H1 (cell line): ENCODE measurements around the gene KRT14. TPM values are rescaled to one million over a fixed set of nuclear protein-coding genes. Genes with fewer than 3 reads are reported as not detected.

Source experiments
- CTCF ChIA-PET: fragments of 300-600 bp; sonication (Branson Sonifier 250); formaldehyde crosslinking; loops from one replicate; lab custom pipeline; 2021; ENCODE audit not compliant: partially characterized antibody; lab: Charles Lee
- POLR2A ChIA-PET: fragments of 300-600 bp; sonication (Branson Sonifier 250); formaldehyde crosslinking; loops from one replicate; lab custom pipeline; 2021; ENCODE audit warnings: inconsistent platforms; ENCODE audit not compliant: partially characterized antibody; lab: Charles Lee
- DNase-seq, 2 experiments: peaks; one replicate each; pipeline versions ENCODE4 v3.0.0 to v3.0.0-alpha.2; 2010 to 2022; ENCODE audit warnings: low spot score in 2 of 2, low read depth in 1 of 2, mixed read lengths in 1 of 2
- FAIRE-seq: peaks from 2 replicates; lab custom pipeline; 2011; peaks lifted over from hg19 to GRCh38; lab: Jason Lieb, UNC
- H2AFZ ChIP-seq: 2 replicates; pipeline ENCODE4 v1.8.1; 2012; ENCODE audit warnings: low read length, inconsistent platforms
- H2AK5ac ChIP-seq: 2 replicates; pipeline ENCODE4 v1.6.1; 2013; ENCODE audit warnings: low read depth, low read length
- H2BK120ac ChIP-seq: replicated peaks from 2 replicates; pipeline ENCODE3; 2013; ENCODE audit warnings: low read depth, low read length, inconsistent platforms
- H2BK12ac ChIP-seq: 2 replicates; pipeline ENCODE4 v1.6.1; 2013; ENCODE audit warnings: low read depth, low read length
- H2BK15ac ChIP-seq: 2 replicates; pipeline ENCODE4 v1.6.1; 2013; ENCODE audit warnings: low read length
- H2BK20ac ChIP-seq: 2 replicates; pipeline ENCODE4 v1.6.1; 2013; ENCODE audit warnings: low read length
- H2BK5ac ChIP-seq: 2 replicates; pipeline ENCODE4 v1.6.1; 2013; ENCODE audit warnings: low read depth, low read length
- H3K14ac ChIP-seq: 2 replicates; pipeline ENCODE4 v1.6.1; 2013; ENCODE audit warnings: inconsistent platforms; ENCODE audit not compliant: insufficient read length
- H3K18ac ChIP-seq: 2 replicates; pipeline ENCODE4 v1.6.1; 2013; ENCODE audit warnings: low read length; ENCODE audit errors: extremely low read depth
- H3K23ac ChIP-seq: 2 replicates; pipeline ENCODE4 v1.6.1; 2013; ENCODE audit warnings: inconsistent platforms; ENCODE audit not compliant: insufficient read length
- H3K23me2 ChIP-seq: 2 replicates; pipeline ENCODE4 v1.6.1; 2013; ENCODE audit warnings: low read depth, low read length
- H3K27ac ChIP-seq: 2 replicates; pipeline ENCODE4 v1.6.1; 2011; ENCODE audit warnings: low read depth, low read length, inconsistent platforms
- H3K27me3 ChIP-seq, 4 experiments: replicated peaks in 1 of 4; 1 replicate in 1 of 4; 2 replicates in 3 of 4; pipeline versions ENCODE4 v1.6.1 to v1.8.1; 2011 to 2013; ENCODE audit warnings: low read length in 3 of 4, mild to moderate bottlenecking in 3 of 4, inconsistent platforms in 2 of 4, mixed read lengths in 2 of 4, moderate library complexity in 1 of 4; ENCODE audit not compliant: control insufficient read depth in 3 of 4, insufficient read depth in 3 of 4; ENCODE audit errors: extremely low read depth in 1 of 4
- H3K36me3 ChIP-seq, 4 experiments: 2 replicates each; pipeline versions ENCODE4 v1.6.1 to v1.8.1; 2011 to 2013; ENCODE audit warnings: mild to moderate bottlenecking in 4 of 4, low read length in 3 of 4, moderate library complexity in 2 of 4, control low read depth in 1 of 4, inconsistent platforms in 1 of 4; ENCODE audit not compliant: insufficient read depth in 4 of 4, control insufficient read depth in 2 of 4
- H3K4ac ChIP-seq: replicated peaks from 2 replicates; pipeline ENCODE3; 2013; ENCODE audit warnings: low read length, low read depth, mixed read lengths, inconsistent platforms; ENCODE audit not compliant: insufficient read length
- H3K4me1 ChIP-seq, 4 experiments: replicated peaks in 1 of 4; 1 replicate in 1 of 4; 2 replicates in 3 of 4; pipeline versions ENCODE4 v1.6.1 to v1.8.1; 2011 to 2013; ENCODE audit warnings: low read length in 3 of 4, inconsistent platforms in 2 of 4, mixed read lengths in 1 of 4; ENCODE audit not compliant: insufficient read depth in 4 of 4, control insufficient read depth in 3 of 4
- H3K4me2 ChIP-seq, 2 experiments: 2 replicates each; pipeline versions ENCODE4 v1.6.1 to v1.8.1; 2011 to 2013; ENCODE audit warnings: low read depth in 2 of 2, low read length in 2 of 2, control low read depth in 1 of 2, inconsistent platforms in 1 of 2, mild to moderate bottlenecking in 1 of 2; ENCODE audit not compliant: insufficient read depth in 1 of 2
- H3K4me3 ChIP-seq, 4 experiments: fragments of 200-600, 300-600 bp in 1 of 4; sonication (generic), shearing (Covaris generic), sonication (Bioruptor Twin) in 1 of 4; 2 replicates each; pipeline versions ENCODE4 v1.5.1 to v1.8.1; 2011 to 2016; ENCODE audit warnings: low read length in 4 of 4, low read depth in 3 of 4, control low read depth in 2 of 4, inconsistent platforms in 2 of 4, mild to moderate bottlenecking in 2 of 4, mixed read lengths in 1 of 4, moderate library complexity in 1 of 4; ENCODE audit not compliant: insufficient read depth in 2 of 4; ENCODE audit errors: extremely low read depth in 1 of 4
- H3K56ac ChIP-seq: replicated peaks from 2 replicates; pipeline ENCODE3; 2013; ENCODE audit warnings: low read depth, mild to moderate bottlenecking, mixed read lengths, low read length, inconsistent platforms; ENCODE audit not compliant: insufficient read length
- H3K79me1 ChIP-seq: 2 replicates; pipeline ENCODE4 v1.6.1; 2013; ENCODE audit warnings: low read depth, low read length, control low read depth
- H3K79me2 ChIP-seq, 2 experiments: 2 replicates each; pipeline versions ENCODE4 v1.6.1 to v1.8.1; 2012 to 2013; ENCODE audit warnings: low read length in 2 of 2, mild to moderate bottlenecking in 2 of 2, inconsistent platforms in 1 of 2; ENCODE audit not compliant: insufficient read depth in 2 of 2, control insufficient read depth in 1 of 2
- H3K9ac ChIP-seq, 4 experiments: replicated peaks in 1 of 4; 1 replicate in 1 of 4; 2 replicates in 3 of 4; pipeline versions ENCODE4 v1.6.1 to v1.8.1; 2011 to 2013; ENCODE audit warnings: low read depth in 3 of 4, low read length in 3 of 4, control low read depth in 2 of 4, mild to moderate bottlenecking in 2 of 4, moderate library complexity in 2 of 4, inconsistent platforms in 1 of 4; ENCODE audit errors: extremely low read depth in 1 of 4
- H3K9me3 ChIP-seq, 2 experiments: 2 replicates each; pipeline versions ENCODE4 v1.6.1 to v1.8.1; 2012 to 2013; ENCODE audit warnings: mild to moderate bottlenecking in 2 of 2, moderate library complexity in 2 of 2, control low read depth in 1 of 2, inconsistent platforms in 1 of 2, low read depth in 1 of 2, low read length in 1 of 2, mixed read lengths in 1 of 2; ENCODE audit not compliant: insufficient read depth in 2 of 2
- H4K20me1 ChIP-seq, 2 experiments: replicated peaks in 1 of 2; 2 replicates each; pipeline versions ENCODE3 to v1.8.1; 2011 to 2013; ENCODE audit warnings: inconsistent platforms in 2 of 2, low read length in 2 of 2, mild to moderate bottlenecking in 1 of 2; ENCODE audit not compliant: insufficient read depth in 2 of 2, control insufficient read depth in 1 of 2
- H4K5ac ChIP-seq: 2 replicates; pipeline ENCODE4 v1.6.1; 2013; ENCODE audit warnings: low read length, low read depth, mixed read lengths, inconsistent platforms; ENCODE audit not compliant: insufficient read length
- H4K8ac ChIP-seq: 2 replicates; pipeline ENCODE4 v1.8.0; 2013; ENCODE audit warnings: mild to moderate bottlenecking, moderate library complexity, low read length, inconsistent platforms; ENCODE audit not compliant: insufficient read depth; ENCODE audit errors: extremely low read depth
- H4K91ac ChIP-seq: replicated peaks from 2 replicates; pipeline ENCODE3; 2013; ENCODE audit warnings: low read length, mixed read lengths, inconsistent platforms; ENCODE audit not compliant: insufficient read length
- TEAD4 ChIP-seq: IDR thresholded peaks from 2 replicates; pipeline ENCODE4 v1.6.1; 2012; ENCODE audit warnings: low read depth, low read length, inconsistent platforms, mixed read lengths
- WGBS, 2 experiments: shearing (Covaris generic) in 1 of 2; methylation state at CpG; one replicate each; pipeline versions ENCODE4 v1.1.6 to v1.1.7; 2013 to 2015; ENCODE audit warnings: low lambda C conversion rate in 2 of 2, mixed read lengths in 2 of 2, inconsistent platforms in 1 of 2, low coverage in 1 of 2, missing lambda C conversion rate in 1 of 2; ENCODE audit not compliant: insufficient replicate concordance in 2 of 2, insufficient coverage in 1 of 2, insufficient read length in 1 of 2; ENCODE audit errors: extremely low coverage in 1 of 2, missing lambda C conversion rate in 1 of 2; 5-methylcytosine and 5-hydroxymethylcytosine counted together
- polyA plus RNA-seq, 7 experiments: library from polyadenylated mRNA; depleted of rRNA in 3 of 7; stranded (reverse) in 5 of 7; unstranded in 2 of 7; fragments of >200 nt in 5 of 7; fragments of 200-250 nt in 2 of 7; gene quantifications; 1 replicate in 5 of 7; 2 replicates in 1 of 7; 4 replicates in 1 of 7; pipeline versions ENCODE4 v1.2.1 to v1.2.3, GENCODE V29; 2011 to 2013; ENCODE audit warnings: missing spikeins in 2 of 7, mixed read lengths in 2 of 7
- total RNA-seq: library from RNA; stranded (reverse); fragmentation: NEBNext Ultra II Directional; extraction: Animal tissue kit (Norgen Biotek cat#: 25700); gene quantifications from 2 replicates; pipeline ENCODE4 v1.2.1, GENCODE V29; 2021
- TF ChIP-seq, protein P1 (sequence below), 3 experiments: IDR thresholded peaks; 1 replicate in 2 of 3; 2 replicates in 1 of 3; pipeline versions ENCODE4 v1.5.1 to v1.6.1; 2011; ENCODE audit warnings: low read length in 3 of 3, mild to moderate bottlenecking in 3 of 3, inconsistent platforms in 2 of 3, low read depth in 1 of 3, moderate library complexity in 1 of 3; ENCODE audit not compliant: insufficient read depth in 1 of 3; ENCODE audit errors: control extremely low read depth in 1 of 3

Gene KRT14
- total and polyA plus RNA-seq, 2 of the 8 experiments (the other 6 are each of a cell fraction or from before 2014, with no cell fraction given): 0.35 TPM; not detected in 1

GRCh38 chr17:41539071-41539492 is 47.6 kb downstream of the KRT14 start:
- TF ChIP-seq, protein P1, sequence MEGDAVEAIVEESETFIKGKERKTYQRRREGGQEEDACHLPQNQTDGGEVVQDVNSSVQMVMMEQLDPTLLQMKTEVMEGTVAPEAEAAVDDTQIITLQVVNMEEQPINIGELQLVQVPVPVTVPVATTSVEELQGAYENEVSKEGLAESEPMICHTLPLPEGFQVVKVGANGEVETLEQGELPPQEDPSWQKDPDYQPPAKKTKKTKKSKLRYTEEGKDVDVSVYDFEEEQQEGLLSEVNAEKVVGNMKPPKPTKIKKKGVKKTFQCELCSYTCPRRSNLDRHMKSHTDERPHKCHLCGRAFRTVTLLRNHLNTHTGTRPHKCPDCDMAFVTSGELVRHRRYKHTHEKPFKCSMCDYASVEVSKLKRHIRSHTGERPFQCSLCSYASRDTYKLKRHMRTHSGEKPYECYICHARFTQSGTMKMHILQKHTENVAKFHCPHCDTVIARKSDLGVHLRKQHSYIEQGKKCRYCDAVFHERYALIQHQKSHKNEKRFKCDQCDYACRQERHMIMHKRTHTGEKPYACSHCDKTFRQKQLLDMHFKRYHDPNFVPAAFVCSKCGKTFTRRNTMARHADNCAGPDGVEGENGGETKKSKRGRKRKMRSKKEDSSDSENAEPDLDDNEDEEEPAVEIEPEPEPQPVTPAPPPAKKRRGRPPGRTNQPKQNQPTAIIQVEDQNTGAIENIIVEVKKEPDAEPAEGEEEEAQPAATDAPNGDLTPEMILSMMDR (IDR thresholded peaks at IDR 0.05; ENCODE audit: control extremely low read depth in 1 of 3, insufficient read depth in 1 of 3, low read depth in 1 of 3, low read length in 3 of 3): no peak
- TF ChIP-seq TEAD4: peak; percentile 52
- H3K4me3 ChIP-seq: no peak overlapping the region
- peak overlapping the region; percentile 52; the same call in 1 of the 2 replicates for H2BK5ac ChIP-seq
- no peak overlapping the region for H3K4ac ChIP-seq
- H2BK12ac ChIP-seq: peak overlapping the region; percentile 71
- H2BK20ac ChIP-seq: peak overlapping the region; percentile 93; the same call in 1 of the 2 replicates
- H3K14ac ChIP-seq: no peak overlapping the region
- H3K23ac ChIP-seq: no peak overlapping the region
- ChIA-PET POLR2A (interaction anchor here (16.2 kb wide), 1 partner anchor 13 kb away, joined by 293 read pairs; the partner anchor contains the start of gene KRT19), CTCF (interaction anchor here (0.7 to 15.1 kb wide), 3 partner anchors 10 to 89 kb away, joined by 3 to 427 read pairs (median 48); partner anchors contain the start of genes KRT13, KRT35 and KRT36)
- peak overlapping the region in 1 of 2 experiments; percentile 26; a peak in 1 of 4 replicates for H3K4me2 ChIP-seq
- WGBS, 2 experiments: 75% methylated on average over 5 of the region's 5 CpGs; no CpG with 5 or more reads in 1 of the 2 experiments
- H3K18ac ChIP-seq: peak overlapping the region; percentile 71
- H2BK120ac ChIP-seq: no peak overlapping the region
- no peaks in the 10 kb centered on the region for H4K20me1 ChIP-seq
- H2AK5ac ChIP-seq: no peak overlapping the region
- peak overlapping the region; percentile 2 for H4K5ac ChIP-seq
- no peaks in the 10 kb centered on the region for H3K36me3 ChIP-seq
- no peaks in the 10 kb centered on the region for H3K79me2 ChIP-seq
- peaks cover 10 to 23% (median 16%) of the 10 kb centered on the region in 4 experiments for H3K4me1 ChIP-seq
- no peak overlapping the region for H4K91ac ChIP-seq
- H4K8ac ChIP-seq: no peak overlapping the region
- 0 out of 7 replicates have a peak overlapping the region, but pooled peaks of 1 of the 4 experiments have one; percentile 8 for H3K9ac ChIP-seq
- FAIRE-seq (no peak), DNase-seq (no peak)
- H3K79me1 ChIP-seq: no peaks in the 10 kb centered on the region
- H3K27me3 ChIP-seq: no peaks in the 10 kb centered on the region; a peak in 1 of 7 replicates
- no peak overlapping the region for H3K27ac ChIP-seq
- H3K23me2 ChIP-seq: no peaks in the 10 kb centered on the region
- H3K9me3 ChIP-seq: no peaks in the 10 kb centered on the region
- peak overlapping the region; percentile 83; the same call in 1 of the 2 replicates for H2BK15ac ChIP-seq
- H2AFZ ChIP-seq: no peak overlapping the region
- no peak overlapping the region for H3K56ac ChIP-seq
